Measurements from ENCODE around the gene RFESD. TPM values are rescaled to one million over a fixed set of nuclear protein-coding genes. Genes with fewer than 3 reads are reported as not detected.
"Not testable (repeated sequence)": the region's sequence is repeated elsewhere in the genome, so short reads cannot be mapped to it uniquely, and the experiment has no call there.

Gene RFESD
- total and polyA plus RNA-seq, 2 experiments from 2014 or later, result 1.6 to 2.3 TPM

- no peak overlapping the region for H2AFZ ChIP-seq
- WGBS (ENCODE audit: low lambda C conversion rate, missing lambda C conversion rate), result 96% methylated on average over 5 of the region's 5 CpGs
Measured at GRCh38 chr5:95630394-95630917, 16.1 kb upstream of the RFESD start.

GRCh38 chr5:95631255-95631958 lies 15.2 kb upstream of the RFESD start:
- TF ChIP-seq EZH2 (IDR thresholded peaks at IDR 0.05; ENCODE audit: borderline replicate concordance), result no peak
- no peak for TF ChIP-seq CTCF (IDR thresholded peaks at IDR 0.05; ENCODE audit: poor library complexity)
- no peak for TF ChIP-seq EZH2phosphoT487 (IDR thresholded peaks at IDR 0.05; ENCODE audit: low read depth, severe bottlenecking, unreplicated experiment)
- Histone ChIP-seq H3K27ac (peak overlapping the region; percentile 91), H3K79me2 (no peaks in the 10 kb centered on the region)

More at GRCh38 chr5:95630394-95630917, 16.1 kb upstream of the RFESD start:
- Histone ChIP-seq H3K4me1 (ENCODE audit: insufficient read depth) (peaks cover 5% of the 10 kb centered on the region), H3K36me3 (replicated peaks; ENCODE audit: insufficient read depth, low read depth) (no peaks in the 10 kb centered on the region), H3K9me3 (ENCODE audit: low read depth) (no peaks in the 10 kb centered on the region), H3K27me3 (no peaks in the 10 kb centered on the region), H4K20me1 (ENCODE audit: insufficient read depth, poor library complexity, severe bottlenecking) (no peaks in the 10 kb centered on the region), H3K4me3 (no peak overlapping the region), H3K9me2 (replicated peaks; ENCODE audit: insufficient read depth) (no peaks in the 10 kb centered on the region), H3K27ac (peak overlapping the region; percentile 91), H3K79me2 (no peaks in the 10 kb centered on the region), H3K4me2 (peak overlapping the region; percentile 3)
- DNase-seq (ENCODE audit: low spot score), result no peak
- no peak for TF ChIP-seq EZH2phosphoT487 (IDR thresholded peaks at IDR 0.05; ENCODE audit: low read depth, severe bottlenecking, unreplicated experiment)
- TF ChIP-seq EZH2 (IDR thresholded peaks at IDR 0.05; ENCODE audit: borderline replicate concordance), result no peak
- no peak for TF ChIP-seq CTCF (IDR thresholded peaks at IDR 0.05; ENCODE audit: poor library complexity)

GRCh38 chr5:95631991-95632675 lies 14.4 kb upstream of the RFESD start:
- Histone ChIP-seq H3K79me2 (no peaks in the 10 kb centered on the region), H3K4me1 (ENCODE audit: insufficient read depth) (peaks cover 5% of the 10 kb centered on the region), H2AFZ (no peak overlapping the region), H3K9me2 (replicated peaks; ENCODE audit: insufficient read depth) (no peaks in the 10 kb centered on the region), H4K20me1 (ENCODE audit: insufficient read depth, poor library complexity, severe bottlenecking) (no peaks in the 10 kb centered on the region), H3K27me3 (no peaks in the 10 kb centered on the region), H3K9me3 (ENCODE audit: low read depth) (no peaks in the 10 kb centered on the region), H3K27ac (peak overlapping the region; percentile 91), H3K36me3 (replicated peaks; ENCODE audit: insufficient read depth, low read depth) (no peaks in the 10 kb centered on the region), H3K4me2 (peak overlapping the region; percentile 20), H3K4me3 (no peak overlapping the region)
- TF ChIP-seq CTCF (IDR thresholded peaks at IDR 0.05; ENCODE audit: poor library complexity) (no peak), EZH2 (IDR thresholded peaks at IDR 0.05; ENCODE audit: borderline replicate concordance) (no peak), EZH2phosphoT487 (IDR thresholded peaks at IDR 0.05; ENCODE audit: low read depth, severe bottlenecking, unreplicated experiment) (no peak)
- DNase-seq (ENCODE audit: low spot score), result peak; percentile 65
- 83% methylated on average over 4 of the region's 4 CpGs for WGBS (ENCODE audit: low lambda C conversion rate, missing lambda C conversion rate)

More at GRCh38 chr5:95631255-95631958, 15.2 kb upstream of the RFESD start:
- Histone ChIP-seq H3K4me2 (peak overlapping the region; percentile 20), H3K36me3 (replicated peaks; ENCODE audit: insufficient read depth, low read depth) (no peaks in the 10 kb centered on the region), H3K4me3 (no peak overlapping the region), H2AFZ (no peak overlapping the region), H4K20me1 (ENCODE audit: insufficient read depth, poor library complexity, severe bottlenecking) (no peaks in the 10 kb centered on the region), H3K27me3 (no peaks in the 10 kb centered on the region), H3K9me3 (ENCODE audit: low read depth) (no peaks in the 10 kb centered on the region), H3K9me2 (replicated peaks; ENCODE audit: insufficient read depth) (no peaks in the 10 kb centered on the region), H3K4me1 (ENCODE audit: insufficient read depth) (peaks cover 5% of the 10 kb centered on the region)
- 36% methylated on average over 2 of the region's 2 CpGs for WGBS (ENCODE audit: low lambda C conversion rate, missing lambda C conversion rate)
- DNase-seq (ENCODE audit: low spot score), result peak; percentile 47

- not testable (repeated sequence) for H3K4me3 ChIP-seq; H2AFZ ChIP-seq; H3K79me2 ChIP-seq; H3K27me3 ChIP-seq; H4K20me1 ChIP-seq (ENCODE audit: insufficient read depth, poor library complexity, severe bottlenecking); H3K4me2 ChIP-seq; DNase-seq (ENCODE audit: low spot score); H3K9me2 ChIP-seq (replicated peaks; ENCODE audit: insufficient read depth); H3K36me3 ChIP-seq (replicated peaks; ENCODE audit: insufficient read depth, low read depth); H3K9me3 ChIP-seq (ENCODE audit: low read depth); H3K4me1 ChIP-seq (ENCODE audit: insufficient read depth)
- 100% methylated on average over 2 of the region's 2 CpGs for WGBS (ENCODE audit: low lambda C conversion rate, missing lambda C conversion rate)
- peak overlapping the region; percentile 91 for H3K27ac ChIP-seq
Measured at GRCh38 chr5:95632942-95633341, 13.6 kb upstream of the RFESD start.
